C4-2B (cell line): ENCODE data around the gene SSBP1.

ENCODE experiments used
- H3K27ac ChIP-seq: fragments of 450-650 bp; 2 replicates; pipeline ENCODE4 v1.5.1; 2017
- CTCF ChIP-seq: fragments of 450-650 bp; conservative IDR thresholded peaks from 2 replicates; pipeline ENCODE4 v1.5.1; 2017; ENCODE audit warnings: mild to moderate bottlenecking
- ZFX ChIP-seq: fragments of 450-650 bp; IDR thresholded peaks from 2 replicates; pipeline ENCODE4 v1.6.1; 2017

The SSBP1 gene

GRCh38 chr7:141712603-141713255 lies 25.4 kb upstream of the SSBP1 start:
- no peak for TF ChIP-seq CTCF
- no peak for TF ChIP-seq ZFX
- no peak overlapping the region for H3K27ac ChIP-seq

GRCh38 chr7:141713890-141714289 lies 24.3 kb upstream of the SSBP1 start:
- TF ChIP-seq ZFX (no peak), CTCF (no peak)
- no peak overlapping the region for H3K27ac ChIP-seq

GRCh38 chr7:141714571-141714970 lies 23.6 kb upstream of the SSBP1 start:
- H3K27ac ChIP-seq = no peak overlapping the region
- TF ChIP-seq CTCF = no peak
- TF ChIP-seq ZFX = no peak

- TF ChIP-seq ZFX = no peak
- TF ChIP-seq CTCF = no peak
- H3K27ac ChIP-seq = no peak overlapping the region
Observed at GRCh38 chr7:141715018-141715417, 23.1 kb upstream of the SSBP1 start.

GRCh38 chr7:141715794-141716689 lies 22.1 kb upstream of the SSBP1 start:
- H3K27ac ChIP-seq = no peak overlapping the region
- TF ChIP-seq CTCF (no peak), ZFX (no peak)

- H3K27ac ChIP-seq = no peak overlapping the region
- TF ChIP-seq CTCF (no peak), ZFX (no peak)
Observed at GRCh38 chr7:141717450-141717849, 20.7 kb upstream of the SSBP1 start.

GRCh38 chr7:141722529-141722928 lies 15.6 kb upstream of the SSBP1 start:
- no peak overlapping the region for H3K27ac ChIP-seq
- TF ChIP-seq ZFX = no peak
